WTC11 (cell line): ENCODE results near the gene RIC3. TPM values are rescaled to one million over a fixed set of nuclear protein-coding genes. Genes with fewer than 3 reads are reported as not detected.

ENCODE experiments used
- ATAC-seq: fragments of 200-7000 bp; cut with Tn5 transposase; 2 replicates; pipeline ENCODE4 v1.10.0; 2021; ENCODE audit warnings: mild to moderate bottlenecking, moderate library complexity
- CTCF ChIA-PET: fragments of 300-600 bp; sonication (Branson Sonifier 250); formaldehyde crosslinking; loops from one replicate; lab custom pipeline; 2021; ENCODE audit warnings: antibody characterized with exemption; lab: Charles Lee
- POLR2A ChIA-PET: fragments of 350-600 bp; sonication (Branson Sonifier 250); formaldehyde crosslinking; loops from one replicate; lab custom pipeline; 2021; ENCODE audit warnings: antibody characterized with exemption; lab: Charles Lee
- DNase-seq: peaks from one replicate; pipeline ENCODE4 v3.0.0; 2021; ENCODE audit warnings: low spot score
- H3K27ac Mint-ChIP-seq: 2 replicates; pipeline ENCODE4 v1.8.0; 2021; ENCODE audit warnings: mixed read lengths
- H3K27me3 Mint-ChIP-seq: 2 replicates; pipeline ENCODE4 v1.8.0; 2021; ENCODE audit warnings: low read depth, mild to moderate bottlenecking, moderate library complexity, mixed read lengths
- H3K36me3 Mint-ChIP-seq: 2 replicates; pipeline ENCODE4 v1.8.0; 2021; ENCODE audit warnings: mixed read lengths
- H3K4me1 Mint-ChIP-seq: 2 replicates; pipeline ENCODE4 v1.8.0; 2022; ENCODE audit warnings: mixed read lengths
- H3K4me3 Mint-ChIP-seq: 2 replicates; pipeline ENCODE4 v1.8.0; 2021; ENCODE audit warnings: mild to moderate bottlenecking, moderate library complexity, mixed read lengths
- H3K9me3 Mint-ChIP-seq: 2 replicates; pipeline ENCODE4 v1.8.0; 2021; ENCODE audit warnings: mixed read lengths
- ATF1 ChIP-seq: sonication (generic); formaldehyde crosslinking; IDR thresholded peaks from 2 replicates; pipeline ENCODE4 v1.8.1; 2023; ENCODE audit warnings: mild to moderate bottlenecking, moderate library complexity, missing genetic modification reagents
- CREB1 ChIP-seq: sonication (generic); formaldehyde crosslinking; IDR thresholded peaks from 2 replicates; pipeline ENCODE4 v1.8.0; 2023; ENCODE audit warnings: mild to moderate bottlenecking, missing genetic modification reagents
- E2F5 ChIP-seq: sonication (generic); formaldehyde crosslinking; IDR thresholded peaks from 2 replicates; pipeline ENCODE4 v1.8.1; 2022; ENCODE audit warnings: mild to moderate bottlenecking, moderate library complexity, missing genetic modification reagents
- EMX1 ChIP-seq: fragments of 250-450 bp; sonication (Bioruptor Pico); IDR thresholded peaks from 2 replicates; pipeline ENCODE4 v1.8.0; 2021; ENCODE audit warnings: mild to moderate bottlenecking
- ESRRA ChIP-seq: sonication (generic); formaldehyde crosslinking; IDR thresholded peaks from 2 replicates; pipeline ENCODE4 v1.8.1; 2022; ENCODE audit warnings: mild to moderate bottlenecking, missing genetic modification reagents, borderline replicate concordance
- GTF2I ChIP-seq: fragments of 250-450 bp; sonication (Bioruptor Pico); conservative IDR thresholded peaks from 2 replicates; pipeline ENCODE4 v1.4.0; 2021; ENCODE audit warnings: mild to moderate bottlenecking
- MAX ChIP-seq: sonication (generic); formaldehyde crosslinking; IDR thresholded peaks from 2 replicates; pipeline ENCODE4 v1.8.0; 2022; ENCODE audit warnings: mild to moderate bottlenecking, missing genetic modification reagents
- NFYB ChIP-seq: sonication (generic); formaldehyde crosslinking; conservative IDR thresholded peaks from 2 replicates; pipeline ENCODE4 v1.8.0; 2022; ENCODE audit warnings: low read depth, missing genetic modification reagents
- NR2C2 ChIP-seq: sonication (generic); formaldehyde crosslinking; IDR thresholded peaks from 2 replicates; pipeline ENCODE4 v1.8.0; 2022; ENCODE audit warnings: mild to moderate bottlenecking, missing genetic modification reagents
- RORB ChIP-seq: fragments of 250-450 bp; sonication (Bioruptor Pico); IDR thresholded peaks from 2 replicates; pipeline ENCODE4 v1.9.0; 2021; ENCODE audit warnings: mild to moderate bottlenecking
- USF2 ChIP-seq: sonication (generic); formaldehyde crosslinking; IDR thresholded peaks from 2 replicates; pipeline ENCODE4 v1.8.1; 2023; ENCODE audit warnings: mild to moderate bottlenecking, missing genetic modification reagents, moderate library complexity
- ZBTB21 ChIP-seq: sonication (generic); formaldehyde crosslinking; IDR thresholded peaks from 2 replicates; pipeline ENCODE4 v1.8.1; 2023; ENCODE audit warnings: mild to moderate bottlenecking, missing genetic modification reagents, borderline replicate concordance
- ZNF416 ChIP-seq: fragments of 250-450 bp; sonication (Bioruptor Pico); IDR thresholded peaks from 2 replicates; pipeline ENCODE4 v1.9.0; 2021; ENCODE audit warnings: mild to moderate bottlenecking, inconsistent platforms
- total RNA-seq: library from RNA; stranded (reverse); gene quantifications from 3 replicates; pipeline ENCODE4 v1.2.3, GENCODE V29; 2021
- TF ChIP-seq, protein P1 (sequence below): sonication (generic); formaldehyde crosslinking; conservative IDR thresholded peaks from 2 replicates; pipeline ENCODE4 v1.8.1; 2022; ENCODE audit warnings: mild to moderate bottlenecking, missing genetic modification reagents
- TF ChIP-seq, protein P2 (sequence below): sonication (generic); formaldehyde crosslinking; IDR thresholded peaks from 2 replicates; pipeline ENCODE4 v1.8.1; 2023; ENCODE audit warnings: mild to moderate bottlenecking, missing genetic modification reagents
- TF ChIP-seq, protein P3 (sequence below): sonication (generic); formaldehyde crosslinking; IDR thresholded peaks from 2 replicates; pipeline ENCODE4 v1.8.1; 2022; ENCODE audit warnings: mild to moderate bottlenecking, missing genetic modification reagents, moderate library complexity, borderline replicate concordance
- TF ChIP-seq, protein P4 (sequence below): sonication (generic); formaldehyde crosslinking; IDR thresholded peaks from 2 replicates; pipeline ENCODE4 v1.8.1; 2022; ENCODE audit warnings: low read depth, mild to moderate bottlenecking, moderate library complexity, missing genetic modification reagents, borderline replicate concordance
- TF ChIP-seq, protein P5 (sequence below): fragments of 250-450 bp; sonication (Bioruptor Pico); IDR thresholded peaks from 2 replicates; pipeline ENCODE4 v1.9.0; 2021; ENCODE audit warnings: moderate library complexity, mild to moderate bottlenecking, inconsistent platforms, borderline replicate concordance
- TF ChIP-seq, protein P6 (sequence below): sonication (generic); formaldehyde crosslinking; IDR thresholded peaks from 2 replicates; pipeline ENCODE4 v1.8.0; 2022; ENCODE audit warnings: mild to moderate bottlenecking, missing genetic modification reagents

RIC3 gene
- total RNA-seq, 1 experiment from 2014 or later = 15.7 TPM

- TF ChIP-seq, protein P1, sequence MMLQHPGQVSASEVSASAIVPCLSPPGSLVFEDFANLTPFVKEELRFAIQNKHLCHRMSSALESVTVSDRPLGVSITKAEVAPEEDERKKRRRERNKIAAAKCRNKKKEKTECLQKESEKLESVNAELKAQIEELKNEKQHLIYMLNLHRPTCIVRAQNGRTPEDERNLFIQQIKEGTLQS = no peak
- TF ChIP-seq, protein P2, sequence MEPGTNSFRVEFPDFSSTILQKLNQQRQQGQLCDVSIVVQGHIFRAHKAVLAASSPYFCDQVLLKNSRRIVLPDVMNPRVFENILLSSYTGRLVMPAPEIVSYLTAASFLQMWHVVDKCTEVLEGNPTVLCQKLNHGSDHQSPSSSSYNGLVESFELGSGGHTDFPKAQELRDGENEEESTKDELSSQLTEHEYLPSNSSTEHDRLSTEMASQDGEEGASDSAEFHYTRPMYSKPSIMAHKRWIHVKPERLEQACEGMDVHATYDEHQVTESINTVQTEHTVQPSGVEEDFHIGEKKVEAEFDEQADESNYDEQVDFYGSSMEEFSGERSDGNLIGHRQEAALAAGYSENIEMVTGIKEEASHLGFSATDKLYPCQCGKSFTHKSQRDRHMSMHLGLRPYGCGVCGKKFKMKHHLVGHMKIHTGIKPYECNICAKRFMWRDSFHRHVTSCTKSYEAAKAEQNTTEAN (CRISPR knock-in tag) = no peak
- no peak for TF ChIP-seq ATF1 (CRISPR knock-in tag)
These were observed 63.7 kb downstream of the RIC3 start (continued) for GRCh38 chr11:8105133-8105532.

- no peak for ATAC-seq
- no peak for TF ChIP-seq NFYB
- TF ChIP-seq, protein P3, sequence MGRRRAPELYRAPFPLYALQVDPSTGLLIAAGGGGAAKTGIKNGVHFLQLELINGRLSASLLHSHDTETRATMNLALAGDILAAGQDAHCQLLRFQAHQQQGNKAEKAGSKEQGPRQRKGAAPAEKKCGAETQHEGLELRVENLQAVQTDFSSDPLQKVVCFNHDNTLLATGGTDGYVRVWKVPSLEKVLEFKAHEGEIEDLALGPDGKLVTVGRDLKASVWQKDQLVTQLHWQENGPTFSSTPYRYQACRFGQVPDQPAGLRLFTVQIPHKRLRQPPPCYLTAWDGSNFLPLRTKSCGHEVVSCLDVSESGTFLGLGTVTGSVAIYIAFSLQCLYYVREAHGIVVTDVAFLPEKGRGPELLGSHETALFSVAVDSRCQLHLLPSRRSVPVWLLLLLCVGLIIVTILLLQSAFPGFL = no peak
- no peak for TF ChIP-seq ZNF416
- TF ChIP-seq ESRRA (CRISPR knock-in tag) = no peak
- TF ChIP-seq GTF2I = no peak
- TF ChIP-seq EMX1 (CRISPR knock-in tag) = no peak
- TF ChIP-seq E2F5 = no peak
- no peak for TF ChIP-seq ZBTB21 (CRISPR knock-in tag)
- TF ChIP-seq CREB1 (CRISPR knock-in tag) = no peak
- TF ChIP-seq, protein P4, sequence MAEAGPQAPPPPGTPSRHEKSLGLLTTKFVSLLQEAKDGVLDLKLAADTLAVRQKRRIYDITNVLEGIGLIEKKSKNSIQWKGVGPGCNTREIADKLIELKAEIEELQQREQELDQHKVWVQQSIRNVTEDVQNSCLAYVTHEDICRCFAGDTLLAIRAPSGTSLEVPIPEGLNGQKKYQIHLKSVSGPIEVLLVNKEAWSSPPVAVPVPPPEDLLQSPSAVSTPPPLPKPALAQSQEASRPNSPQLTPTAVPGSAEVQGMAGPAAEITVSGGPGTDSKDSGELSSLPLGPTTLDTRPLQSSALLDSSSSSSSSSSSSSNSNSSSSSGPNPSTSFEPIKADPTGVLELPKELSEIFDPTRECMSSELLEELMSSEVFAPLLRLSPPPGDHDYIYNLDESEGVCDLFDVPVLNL (CRISPR knock-in tag) = no peak
- TF ChIP-seq, protein P5, sequence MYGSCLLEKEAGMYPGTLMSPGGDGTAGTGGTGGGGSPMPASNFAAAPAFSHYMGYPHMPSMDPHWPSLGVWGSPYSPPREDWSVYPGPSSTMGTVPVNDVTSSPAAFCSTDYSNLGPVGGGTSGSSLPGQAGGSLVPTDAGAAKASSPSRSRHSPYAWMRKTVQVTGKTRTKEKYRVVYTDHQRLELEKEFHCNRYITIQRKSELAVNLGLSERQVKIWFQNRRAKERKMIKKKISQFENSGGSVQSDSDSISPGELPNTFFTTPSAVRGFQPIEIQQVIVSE (CRISPR knock-in tag) = no peak
- TF ChIP-seq RORB (CRISPR knock-in tag) = no peak
- TF ChIP-seq MAX = no peak
- TF ChIP-seq NR2C2 (CRISPR knock-in tag) = no peak
- TF ChIP-seq, protein P6, sequence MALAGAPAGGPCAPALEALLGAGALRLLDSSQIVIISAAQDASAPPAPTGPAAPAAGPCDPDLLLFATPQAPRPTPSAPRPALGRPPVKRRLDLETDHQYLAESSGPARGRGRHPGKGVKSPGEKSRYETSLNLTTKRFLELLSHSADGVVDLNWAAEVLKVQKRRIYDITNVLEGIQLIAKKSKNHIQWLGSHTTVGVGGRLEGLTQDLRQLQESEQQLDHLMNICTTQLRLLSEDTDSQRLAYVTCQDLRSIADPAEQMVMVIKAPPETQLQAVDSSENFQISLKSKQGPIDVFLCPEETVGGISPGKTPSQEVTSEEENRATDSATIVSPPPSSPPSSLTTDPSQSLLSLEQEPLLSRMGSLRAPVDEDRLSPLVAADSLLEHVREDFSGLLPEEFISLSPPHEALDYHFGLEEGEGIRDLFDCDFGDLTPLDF = no peak
- TF ChIP-seq USF2 (CRISPR knock-in tag) = no peak
- TF ChIP-seq, all 79 proteins: peak for 0
- Mint-ChIP-seq H3K27ac (no peak overlapping the region), H3K36me3 (peaks cover 37% of the 10 kb centered on the region), H3K9me3 (no peaks in the 10 kb centered on the region), H3K4me3 (no peak overlapping the region), H3K4me1 (no peaks in the 10 kb centered on the region), H3K27me3 (no peaks in the 10 kb centered on the region)
- ChIA-PET POLR2A (no interaction called here), CTCF (interaction anchor here (0.6 to 6.9 kb wide), 2 partner anchors 16 to 409 kb away, joined by 5 to 115 read pairs; no protein-coding TSS in a partner anchor)
- DNase-seq = no peak
These were observed 64.9 kb downstream of the RIC3 start for GRCh38 chr11:8103909-8104308.
